ENCODE results near the gene KRT84.
"Not testable (repeated sequence)": the region's sequence is repeated elsewhere in the genome, so short reads cannot be mapped to it uniquely, and the experiment has no call there.

The KRT84 gene

DNA sequence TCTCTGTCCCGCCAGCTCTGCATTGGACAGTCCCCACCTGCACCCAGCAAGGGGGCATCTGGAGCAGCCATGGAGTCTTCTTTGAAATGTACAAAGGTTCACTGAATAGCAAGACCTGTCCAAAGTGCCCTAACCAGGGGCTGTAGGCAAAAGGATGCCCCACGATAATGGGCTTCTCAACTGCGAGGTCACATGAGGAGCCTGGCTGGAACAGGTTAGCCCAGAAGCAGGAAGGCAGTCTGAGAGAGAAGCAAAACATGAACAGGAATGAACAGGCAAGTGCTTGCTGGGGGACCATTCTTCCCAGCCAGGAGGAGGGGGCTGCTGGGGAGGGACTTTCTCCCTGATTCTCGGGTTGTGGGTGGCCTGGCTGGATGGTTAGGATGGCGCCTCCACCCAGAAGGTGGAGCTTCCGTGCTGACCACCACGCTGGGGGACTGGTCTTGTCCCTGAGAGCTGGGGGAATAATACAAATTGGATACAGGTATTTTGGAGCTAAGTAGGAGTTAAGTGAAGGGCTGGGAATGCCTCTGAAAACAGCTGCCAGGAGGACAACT lies 25.3 kb downstream of the KRT84 start:
- no peak for DNase-seq (ENCODE audit: low read depth)

DNA sequence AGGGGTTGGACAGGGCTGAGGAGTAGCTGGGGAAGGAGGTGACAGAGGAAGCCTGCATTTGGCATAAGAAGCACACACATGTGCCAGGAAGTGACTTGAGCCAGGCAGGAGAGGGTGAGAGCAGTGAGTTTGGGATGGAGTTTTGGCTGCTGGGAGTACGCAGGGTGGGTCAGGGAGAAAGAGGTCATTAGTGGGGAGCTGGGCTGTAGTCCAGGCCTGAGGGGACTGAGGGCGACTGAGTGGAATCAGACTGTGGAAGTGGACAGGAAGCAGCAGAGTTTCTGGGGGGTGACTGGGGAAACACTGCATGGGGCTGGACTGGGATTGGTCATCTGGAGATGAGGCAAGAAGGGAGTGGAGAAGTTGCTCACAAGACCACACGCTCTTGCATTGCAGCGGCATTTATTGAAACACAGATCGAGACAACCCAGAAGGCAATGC lies 25.8 kb downstream of the KRT84 start:
- DNase-seq (ENCODE audit: low read depth): no peak

DNA sequence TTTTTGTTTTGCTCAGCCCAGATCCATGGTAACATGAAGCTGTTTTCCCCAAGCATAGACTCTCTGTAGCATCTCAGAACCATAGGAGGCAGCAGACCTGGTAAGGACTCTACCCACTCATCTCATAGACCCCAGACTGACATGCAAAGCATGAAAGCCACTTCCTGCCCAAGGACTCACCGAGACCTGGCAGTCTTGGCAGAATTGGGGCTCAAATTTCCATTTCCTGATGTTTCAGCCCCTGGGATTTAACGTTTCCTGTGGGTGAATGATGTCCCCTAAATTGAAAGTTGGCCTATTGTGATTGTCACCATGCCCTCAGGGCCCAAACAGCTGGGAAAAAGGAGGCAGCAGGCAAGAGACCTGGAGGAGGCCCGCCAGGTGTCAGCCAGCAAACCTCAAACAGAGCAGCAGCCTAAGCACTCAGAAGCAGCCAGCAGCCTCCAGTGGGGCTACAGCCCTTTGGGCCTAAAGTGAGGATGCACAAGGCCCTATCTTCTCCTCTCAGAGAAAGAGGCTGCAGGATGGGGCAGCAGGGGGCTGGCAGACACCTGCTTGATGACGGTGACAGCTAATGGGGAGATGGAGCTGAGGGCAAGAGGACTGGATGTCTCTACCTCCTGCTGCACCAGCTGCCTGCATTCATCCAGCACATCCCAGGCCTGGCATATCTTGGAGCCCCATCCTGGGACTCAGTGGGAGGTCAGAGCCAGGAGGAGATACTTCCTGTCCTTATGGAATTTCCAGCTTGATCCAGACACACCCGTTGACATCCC lies 26.7 kb downstream of the KRT84 start:
- DNase-seq (ENCODE audit: low read depth): no peak

DNA sequence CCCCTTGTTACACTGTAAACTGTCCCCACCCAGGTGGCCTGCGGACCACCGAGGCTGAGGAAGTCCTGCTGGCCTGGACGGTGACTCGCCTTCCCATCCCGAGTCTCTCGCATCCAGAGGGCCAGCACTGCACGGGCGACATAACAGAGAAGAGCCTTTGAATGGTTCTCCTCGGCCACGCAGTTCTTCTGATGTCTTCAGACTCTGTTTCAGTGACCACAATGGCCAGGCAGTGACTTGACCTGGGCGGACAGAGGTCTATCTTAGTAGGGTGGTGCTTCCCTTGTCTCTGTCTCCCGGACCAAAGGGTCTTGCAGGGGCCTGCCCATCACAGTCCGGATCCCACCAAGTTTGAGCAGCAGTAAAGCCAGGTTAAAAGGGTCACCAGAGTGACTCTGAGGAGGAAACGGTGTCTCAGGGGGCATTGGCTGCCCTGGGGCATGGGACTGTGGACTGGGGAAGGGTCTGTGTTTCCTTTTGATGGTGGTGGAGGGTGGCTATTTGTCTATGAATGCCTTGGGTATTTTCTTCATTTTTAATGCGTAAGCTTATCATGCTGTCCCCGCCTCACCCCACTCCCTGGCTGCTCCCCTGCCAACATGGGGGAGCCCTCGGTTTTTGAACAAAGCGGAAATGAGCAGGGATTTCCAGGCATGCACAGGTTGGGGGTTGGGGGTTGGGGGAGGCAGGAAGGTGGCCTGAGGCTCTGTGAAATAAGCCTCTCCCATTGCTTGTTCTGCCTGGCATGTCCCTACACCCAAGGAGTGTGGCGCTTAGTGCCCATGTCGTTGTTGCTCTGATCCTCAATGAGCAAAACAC lies 28.5 kb downstream of the KRT84 start:
- no peak for DNase-seq (ENCODE audit: low read depth)

DNA sequence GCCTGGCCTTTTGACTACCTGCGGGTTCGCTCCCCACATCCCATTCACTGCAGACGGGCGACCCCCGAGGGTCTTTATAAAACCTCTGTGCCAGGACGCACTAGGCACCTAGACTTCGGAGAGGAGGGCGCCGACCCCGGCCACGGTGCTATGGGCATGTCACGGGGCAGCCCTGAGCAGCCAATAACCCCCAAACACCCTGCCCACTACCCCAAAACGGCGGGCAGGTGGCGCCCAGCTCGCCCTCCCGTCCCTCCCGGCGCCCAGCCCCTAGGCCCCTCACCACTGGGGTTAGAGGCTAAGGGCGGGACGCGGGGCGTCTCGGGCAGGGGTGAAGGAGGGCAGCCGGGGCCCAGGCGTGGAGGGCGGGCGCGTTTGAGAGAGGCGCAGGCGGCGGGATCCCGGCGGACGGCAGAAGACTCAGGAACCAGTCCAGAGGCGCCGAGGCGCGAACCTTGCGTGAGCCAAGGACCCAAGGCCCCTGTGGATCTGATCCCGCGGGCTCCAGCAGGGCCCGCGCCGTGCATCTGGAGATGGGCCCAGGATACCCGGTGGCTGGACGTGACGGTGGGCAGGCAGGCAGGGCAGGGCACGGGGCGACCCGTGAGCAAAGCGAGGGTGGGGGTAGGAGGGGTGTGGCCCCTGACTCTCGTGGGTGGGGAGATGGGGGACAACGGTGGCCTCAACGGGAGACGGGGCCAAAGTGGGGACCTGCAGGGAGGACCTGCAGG lies 29.3 kb downstream of the KRT84 start:
- DNase-seq (ENCODE audit: low read depth): no peak

DNA sequence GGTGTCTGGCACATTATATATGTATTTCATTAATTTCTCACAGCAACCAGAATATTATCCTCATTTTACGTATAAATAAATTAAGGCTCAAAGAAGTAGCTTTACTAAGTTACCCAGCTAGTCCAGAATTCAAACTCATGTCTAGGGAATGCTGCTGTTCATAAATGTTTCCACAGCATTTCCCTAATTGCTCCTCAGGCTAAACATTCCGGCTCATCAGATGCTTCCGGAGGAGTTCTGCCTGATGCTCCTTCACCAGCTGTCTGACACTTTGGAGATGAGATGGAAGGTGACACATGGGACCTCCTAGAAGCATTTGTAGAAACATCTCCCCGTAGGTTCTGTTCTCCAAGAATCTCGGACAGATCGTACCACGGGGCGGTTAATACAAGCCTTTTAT lies 30.3 kb downstream of the KRT84 start:
- DNase-seq (ENCODE audit: low read depth): no peak

DNA sequence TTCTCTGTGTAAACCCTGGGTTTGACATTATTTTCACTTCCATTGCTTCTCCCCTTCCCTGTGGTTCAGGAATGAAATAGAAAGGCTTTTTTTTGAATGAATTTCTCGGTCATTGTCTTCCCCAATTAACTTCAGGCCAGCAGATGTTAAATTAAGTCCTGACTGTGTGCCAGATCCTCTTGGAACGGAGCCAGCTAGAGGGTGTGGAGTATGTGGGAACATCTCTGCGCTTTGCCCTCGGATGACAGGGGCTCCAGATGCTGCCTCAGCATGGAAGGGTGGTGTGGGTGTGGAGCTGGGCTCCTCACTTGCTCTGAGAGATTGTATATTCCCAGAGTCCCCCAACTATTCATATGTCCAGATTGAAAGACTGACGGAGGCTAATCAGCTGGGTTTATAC lies 31.3 kb downstream of the KRT84 start:
- DNase-seq (ENCODE audit: low read depth): no peak

DNA sequence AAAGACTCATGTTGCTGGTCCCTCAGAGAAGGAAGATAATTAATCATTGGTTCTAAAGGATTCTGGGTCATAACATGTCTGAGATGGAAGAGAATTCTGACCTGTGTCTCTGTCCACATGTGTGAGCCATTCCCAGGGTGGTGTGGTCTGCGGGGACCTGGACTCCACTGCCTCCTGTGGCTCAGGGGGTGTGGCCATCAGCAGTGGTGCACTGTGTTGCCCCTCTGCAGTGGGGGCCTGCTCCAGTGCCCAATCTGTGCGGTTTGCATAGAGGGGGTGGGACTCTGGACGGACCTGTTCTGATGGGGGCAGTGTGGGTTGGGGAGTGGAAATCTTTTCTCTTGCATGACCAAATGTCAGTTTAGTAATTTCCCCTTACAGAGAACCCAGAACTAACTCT lies 31.7 kb downstream of the KRT84 start:
- DNase-seq (ENCODE audit: low read depth): no peak

DNA sequence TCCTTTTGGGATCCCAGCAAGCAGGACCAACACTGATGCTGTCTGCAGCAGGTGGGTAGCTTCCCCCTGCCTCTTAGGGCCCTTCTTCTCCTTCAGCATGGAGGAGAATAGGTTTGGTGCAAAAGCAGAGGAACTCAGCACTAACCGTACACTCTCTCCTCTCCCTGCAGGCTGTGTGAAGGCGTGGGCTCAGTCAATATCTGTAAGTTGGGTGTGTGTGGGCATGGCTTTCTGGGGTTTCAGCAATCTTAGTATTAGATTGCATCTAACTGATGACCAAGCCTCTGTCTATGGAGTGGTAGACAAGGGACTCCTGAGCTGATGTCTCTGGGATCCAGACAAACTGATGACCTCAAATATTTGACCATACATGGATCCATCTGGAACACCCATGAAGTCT lies 32.5 kb downstream of the KRT84 start:
- no peak for DNase-seq (ENCODE audit: low read depth)

DNA sequence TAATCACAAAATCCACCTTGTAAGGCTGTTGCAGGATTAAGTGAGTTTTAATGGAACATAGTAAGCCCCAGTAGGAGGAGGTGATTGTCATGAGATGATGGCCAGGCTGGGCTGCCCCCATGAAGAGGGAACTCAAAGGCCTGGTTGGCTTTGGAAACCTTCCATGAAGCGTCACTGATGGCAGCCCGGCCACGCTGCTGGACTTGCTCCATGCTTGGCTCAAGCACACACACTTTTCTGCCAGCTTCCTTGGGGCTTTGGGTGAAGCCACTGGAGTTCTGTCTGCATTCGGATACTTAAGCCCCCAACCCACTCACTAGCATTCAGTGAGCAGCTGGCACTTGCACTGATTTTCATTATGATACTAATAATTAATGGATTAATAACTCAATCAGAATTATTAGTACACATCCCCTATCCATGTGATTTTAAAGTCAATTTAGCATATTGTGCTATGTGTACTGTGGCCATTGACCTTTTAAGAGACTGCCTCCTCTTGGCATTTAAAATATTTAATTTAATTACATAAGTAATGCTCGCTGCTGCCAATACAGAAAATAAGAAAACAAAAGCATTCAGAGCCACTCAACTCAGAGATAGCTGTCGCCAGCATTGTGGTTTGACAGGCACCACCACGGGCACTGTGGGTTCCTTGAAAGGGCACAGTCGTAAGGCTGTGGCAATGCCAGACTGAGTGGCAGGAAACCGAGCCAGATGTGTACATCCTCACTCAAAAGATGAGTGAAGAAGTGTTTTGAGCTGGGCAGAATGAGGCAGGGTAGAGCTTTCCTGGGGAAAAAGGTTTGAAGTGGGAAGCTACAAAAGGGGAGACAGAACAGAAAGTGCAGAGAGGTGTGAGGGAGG lies 34.0 kb downstream of the KRT84 start:
- peak; percentile 42 for DNase-seq (ENCODE audit: low read depth)

DNA sequence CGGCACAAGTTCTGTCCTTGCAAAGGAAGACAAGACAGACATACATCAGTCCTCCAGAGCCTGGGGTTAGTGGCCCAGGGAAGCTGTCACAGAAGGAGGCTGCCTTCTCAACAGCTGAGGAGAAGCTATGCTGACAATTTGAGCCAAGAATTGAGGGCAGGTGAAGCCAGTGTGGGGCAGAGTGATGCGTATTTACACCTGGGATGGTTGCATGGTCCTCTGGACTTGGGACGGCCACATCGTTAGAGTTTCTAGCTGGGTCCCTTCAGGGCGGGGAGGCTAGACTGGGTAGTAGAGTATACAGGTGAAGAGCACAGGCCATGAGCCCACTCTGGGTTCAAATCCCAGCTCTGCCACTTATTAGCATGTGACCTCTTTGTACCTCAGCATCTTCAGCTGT lies 34.7 kb downstream of the KRT84 start:
- no peak for DNase-seq (ENCODE audit: low read depth)

DNA sequence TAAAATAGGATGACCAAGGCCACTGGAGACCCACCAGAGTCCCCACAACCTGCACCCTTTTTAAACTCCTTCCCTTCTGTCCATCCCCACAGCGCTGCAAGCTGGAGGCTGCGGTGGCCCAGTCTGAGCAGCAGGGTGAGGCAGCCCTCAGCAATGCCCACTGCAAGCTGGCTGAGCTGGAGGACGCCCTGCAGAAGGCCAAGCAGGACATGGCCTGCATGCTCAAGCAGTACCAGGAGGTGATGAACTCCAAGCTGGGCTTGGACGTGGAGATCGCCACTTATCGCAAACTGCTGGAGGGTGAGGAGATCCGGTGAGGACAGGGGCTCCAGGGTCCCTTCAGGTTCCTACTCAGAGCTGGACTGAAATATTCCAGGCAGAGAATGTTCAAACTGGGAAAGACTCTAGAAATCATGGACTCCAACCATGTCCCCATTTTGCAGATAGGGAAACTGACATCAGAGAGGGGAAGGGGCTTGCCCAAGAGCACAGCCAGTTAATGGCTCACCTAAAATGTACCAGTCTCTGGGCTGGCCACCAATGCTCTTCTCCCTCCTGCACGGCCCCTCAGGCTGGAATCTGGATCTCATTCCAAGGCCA lies 35.3 kb downstream of the KRT84 start:
- no peak for DNase-seq (ENCODE audit: low read depth)

DNA sequence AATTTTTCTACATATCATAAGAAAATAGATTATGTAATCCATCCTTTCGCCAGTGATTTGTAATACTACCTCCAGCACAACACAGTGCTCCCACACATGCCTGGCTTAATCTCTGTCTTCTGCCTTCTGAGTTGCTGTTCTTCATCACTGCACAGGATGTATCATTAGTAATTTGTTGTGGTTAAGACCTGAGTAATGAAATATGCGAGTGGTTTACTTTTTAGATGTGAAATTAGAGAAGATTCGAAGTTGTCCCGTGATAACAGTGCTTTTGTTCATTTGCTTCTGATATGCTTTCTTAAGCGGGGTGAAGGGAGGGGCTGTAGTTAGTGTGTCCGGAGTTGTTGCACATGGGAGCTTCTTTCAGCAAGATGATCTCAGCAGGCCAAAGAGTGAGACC lies 36.3 kb downstream of the KRT84 start:
- DNase-seq (ENCODE audit: low read depth): no peak

DNA sequence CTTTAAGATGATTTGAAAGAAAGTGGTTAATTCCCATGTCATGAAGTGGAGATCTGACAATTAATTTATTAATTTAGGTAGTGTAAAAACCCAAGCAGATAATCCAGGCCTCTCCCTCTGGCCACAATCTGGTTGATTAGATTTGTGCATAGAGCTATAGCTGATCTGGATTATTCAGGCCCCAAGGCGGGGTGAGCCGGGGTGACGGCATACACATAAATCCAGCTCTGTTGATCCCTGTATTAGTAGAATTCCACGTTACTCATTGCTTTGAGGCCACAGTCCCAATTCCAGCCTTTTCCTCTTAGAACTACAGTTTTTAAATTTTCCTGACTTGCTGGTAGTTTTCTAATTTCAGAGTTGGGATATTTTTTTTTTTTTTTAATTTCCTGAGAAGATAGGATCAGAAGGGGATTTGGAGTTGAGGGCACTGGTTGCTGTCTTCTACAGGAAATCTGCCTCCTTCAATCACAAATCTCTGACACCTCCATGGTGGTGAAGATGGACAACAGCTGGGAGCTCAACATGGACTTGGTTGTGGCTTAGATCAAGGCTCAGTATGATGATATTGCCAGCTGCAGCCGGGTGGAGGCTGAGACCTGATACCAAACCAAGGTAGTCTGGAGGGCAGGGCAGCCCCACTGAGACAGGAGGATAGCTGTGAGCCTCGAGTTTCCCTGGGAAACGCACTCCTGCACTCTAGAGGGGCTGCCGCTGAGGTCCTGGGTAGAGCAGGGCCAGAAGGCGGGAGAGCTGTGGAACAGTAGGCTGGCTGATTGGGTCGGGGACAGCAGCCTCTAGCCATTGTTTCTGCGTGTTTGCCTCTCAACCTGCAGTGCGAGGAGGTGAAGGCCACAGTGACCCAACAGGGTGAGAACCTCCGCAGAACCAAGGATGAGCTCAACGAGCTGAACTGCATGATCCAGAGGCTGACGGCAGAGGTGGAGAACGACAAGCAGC lies 37.6 kb downstream of the KRT84 start:
- no peak for DNase-seq (ENCODE audit: low read depth)

DNA sequence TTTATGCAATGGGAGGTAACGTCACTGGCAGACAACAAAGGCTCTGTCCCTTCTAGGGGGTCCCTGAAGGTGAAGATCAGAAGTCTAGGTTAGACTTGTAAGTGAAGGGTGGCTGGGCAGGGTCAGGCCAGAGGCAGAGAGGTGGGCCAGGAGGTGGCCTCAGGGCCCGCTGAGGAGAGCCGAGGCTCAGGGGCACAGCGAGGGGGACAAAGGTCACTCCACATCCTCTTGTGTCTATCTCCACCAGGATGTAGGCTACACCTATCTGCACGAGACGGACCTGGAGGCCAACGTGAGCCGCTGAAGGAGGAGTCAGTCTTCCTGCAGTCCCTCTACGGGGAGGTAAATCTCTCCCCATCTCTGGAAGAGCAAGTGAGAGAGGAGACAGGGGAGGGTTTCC lies 38.4 kb downstream of the KRT84 start:
- no peak for DNase-seq (ENCODE audit: low read depth)

DNA sequence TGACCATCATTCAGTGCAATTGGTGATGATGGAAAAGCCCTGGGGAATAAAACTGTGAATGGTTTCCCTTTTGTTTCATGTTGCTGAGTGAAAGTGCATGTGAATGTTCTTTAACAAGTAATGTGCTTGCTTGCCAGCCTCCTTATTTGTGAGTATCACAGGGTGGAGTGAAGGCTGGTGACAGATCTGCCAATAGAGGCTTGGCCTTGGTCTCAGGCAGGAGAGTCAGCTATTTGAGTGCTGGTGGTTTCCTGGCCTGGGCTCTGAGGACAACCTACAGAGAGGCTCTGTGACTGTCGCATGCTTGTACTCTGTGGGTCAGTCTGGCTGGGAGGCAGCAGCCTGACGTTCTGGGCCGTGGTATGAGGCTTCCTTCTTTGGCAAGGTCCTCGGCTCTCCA lies 38.9 kb downstream of the KRT84 start:
- no peak for DNase-seq (ENCODE audit: low read depth)

DNA sequence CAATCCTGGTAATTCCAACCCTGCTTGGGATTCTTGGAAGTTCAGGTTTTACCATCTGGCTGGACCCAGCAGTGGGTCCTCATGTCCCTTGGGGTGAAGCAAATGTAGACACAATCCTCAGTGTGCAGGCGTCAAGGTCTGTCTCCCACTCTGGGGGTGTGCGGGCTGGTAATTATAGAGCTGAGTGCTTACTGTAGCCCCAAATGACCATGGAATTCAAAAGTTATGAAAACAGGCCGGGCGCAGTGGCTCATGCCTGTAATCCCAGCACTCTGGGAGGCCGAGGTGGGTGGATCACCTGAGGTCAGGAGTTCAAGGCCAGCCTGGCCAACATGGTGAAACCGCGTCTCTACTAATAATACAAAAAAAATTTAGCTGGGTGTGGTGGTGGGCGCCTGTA lies 40.4 kb downstream of the KRT84 start:
- DNase-seq (ENCODE audit: low read depth): not testable (repeated sequence)

DNA sequence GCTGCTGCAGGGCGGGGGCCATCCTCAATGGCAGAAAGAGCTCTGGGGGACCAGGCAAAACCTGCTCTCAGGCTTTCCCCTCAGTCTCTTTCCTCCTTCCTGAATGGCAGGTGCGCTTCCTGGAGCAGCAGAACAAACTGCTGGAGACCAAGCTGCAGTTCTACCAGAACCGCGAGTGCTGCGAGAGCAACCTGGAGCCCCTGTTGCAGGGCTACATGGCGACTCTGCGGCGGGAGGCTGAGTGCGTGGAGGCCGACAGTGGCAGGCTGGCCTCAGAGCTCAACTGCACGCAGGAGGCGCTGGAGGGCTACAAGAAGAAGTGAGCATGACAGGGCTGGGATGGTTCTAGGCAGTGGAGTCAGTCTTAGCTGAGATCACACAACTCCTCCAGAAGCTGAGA lies 41.3 kb downstream of the KRT84 start:
- DNase-seq (ENCODE audit: low read depth): no peak

DNA sequence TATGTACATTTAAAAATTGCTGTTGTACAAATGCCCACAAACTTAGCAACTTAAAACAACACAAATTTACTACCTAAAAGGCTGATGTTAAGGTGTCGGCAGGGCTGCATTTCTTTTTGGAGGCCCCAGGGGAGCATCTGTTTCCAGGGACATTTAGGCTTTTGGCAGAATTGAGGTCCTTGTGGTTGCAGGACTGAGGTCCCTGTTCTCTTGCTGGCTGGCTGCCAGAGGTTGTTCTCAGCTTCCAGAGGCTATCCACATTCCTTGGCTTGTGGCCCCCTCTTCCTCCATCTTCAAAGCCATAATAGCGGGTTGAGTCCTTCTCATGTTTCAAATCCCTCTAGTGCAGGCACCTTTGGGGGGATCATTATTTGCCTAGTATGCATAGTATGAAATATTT lies 41.9 kb downstream of the KRT84 start:
- no peak for DNase-seq (ENCODE audit: low read depth)

All from activated T-cell treated with anti-CD3 and anti-CD28 coated beads for 1 hour (primary cell).